ENCODE measurements around the gene IGF2.

IGF2 gene

GRCh38 chr11:2091786-2092463 lies 47.3 kb downstream of the IGF2 start:
- no peak for DNase-seq (ENCODE audit: low spot score)

- no peak for DNase-seq (ENCODE audit: low spot score)
These were observed 48.0 kb downstream of the IGF2 start for GRCh38 chr11:2091112-2091746.

GRCh38 chr11:2090172-2091111 lies 48.7 kb downstream of the IGF2 start:
- DNase-seq (ENCODE audit: low spot score): no peak

- DNase-seq (ENCODE audit: low spot score): peak; percentile 95
These were observed 49.5 kb downstream of the IGF2 start for GRCh38 chr11:2089536-2090165.

- peak; percentile 38 for DNase-seq (ENCODE audit: low spot score)
These were observed 50.2 kb downstream of the IGF2 start for GRCh38 chr11:2088746-2089535.

GRCh38 chr11:2088284-2088683 lies 50.9 kb downstream of the IGF2 start:
- DNase-seq (ENCODE audit: low spot score): no peak

GRCh38 chr11:2086239-2087040 lies 52.7 kb downstream of the IGF2 start:
- no peak for DNase-seq (ENCODE audit: low spot score)

- DNase-seq (ENCODE audit: low spot score): no peak
These were observed 53.7 kb downstream of the IGF2 start for GRCh38 chr11:2085251-2086066.

- DNase-seq (ENCODE audit: low spot score): no peak
These were observed 54.5 kb downstream of the IGF2 start for GRCh38 chr11:2084721-2085120.

Measured in NAMALWA (cell line).